KMS-11 (cell line): ENCODE results near the gene PARL.

Experiments used
- H2AFZ ChIP-seq: fragments of 200-600 bp; sonication (generic); 2 replicates; pipeline ENCODE4 v1.6.1; 2016; ENCODE audit warnings: antibody characterized with exemption, mixed run types, low read depth
- H3K27ac ChIP-seq: fragments of 200-600 bp; sonication (generic); 2 replicates; pipeline ENCODE4 v1.6.1; 2016; ENCODE audit warnings: mild to moderate bottlenecking, mixed run types
- H3K27me3 ChIP-seq: fragments of 200-600 bp; sonication (generic); 2 replicates; pipeline ENCODE4 v1.6.1; 2017; ENCODE audit warnings: mild to moderate bottlenecking, low read depth, mixed run types, moderate library complexity; ENCODE audit not compliant: insufficient read depth
- H3K36me3 ChIP-seq: fragments of 200-600 bp; sonication (generic); 2 replicates; pipeline ENCODE4 v1.6.1; 2017; ENCODE audit warnings: mild to moderate bottlenecking, mixed run types; ENCODE audit not compliant: insufficient read depth
- H3K4me1 ChIP-seq: fragments of 200-600 bp; sonication (generic); 2 replicates; pipeline ENCODE4 v1.6.1; 2016; ENCODE audit warnings: mild to moderate bottlenecking, low read depth, mixed run types; ENCODE audit not compliant: poor library complexity, severe bottlenecking
- H3K4me2 ChIP-seq: fragments of 200-600 bp; sonication (generic); 2 replicates; pipeline ENCODE4 v1.7.0; 2016; ENCODE audit warnings: mild to moderate bottlenecking, mixed run types
- H3K4me3 ChIP-seq: fragments of 200-600 bp; sonication (generic); IDR thresholded peaks from 2 replicates; pipeline ENCODE4 v1.6.1; 2017; ENCODE audit warnings: low read depth, low read length, mixed read lengths; ENCODE audit not compliant: insufficient read depth
- H3K79me2 ChIP-seq: fragments of 200-600 bp; sonication (generic); 2 replicates; pipeline ENCODE4 v1.6.1; 2016; ENCODE audit warnings: low read depth, mixed run types; ENCODE audit not compliant: insufficient read depth
- H3K9ac ChIP-seq: fragments of 200-600 bp; sonication (generic); 2 replicates; pipeline ENCODE4 v1.6.1; 2016; ENCODE audit warnings: mild to moderate bottlenecking, mixed run types
- H4K20me1 ChIP-seq: fragments of 200-600 bp; sonication (generic); 2 replicates; pipeline ENCODE4 v1.6.1; 2016; ENCODE audit warnings: mild to moderate bottlenecking, mixed run types; ENCODE audit not compliant: insufficient read depth
- TF ChIP-seq, protein P1 (sequence below): fragments of 200-600 bp; sonication (generic); conservative IDR thresholded peaks from 2 replicates; pipeline ENCODE4 v1.6.1; 2017; ENCODE audit warnings: low read depth, mild to moderate bottlenecking, antibody characterized with exemption, low read length, moderate library complexity, mixed read lengths

Gene PARL

GRCh38 chr3:183826448-183827250 lies 58.0 kb downstream of the PARL start:
- H4K20me1 ChIP-seq, result no peaks in the 10 kb centered on the region
- H3K27me3 ChIP-seq, result no peaks in the 10 kb centered on the region
- H2AFZ ChIP-seq, result no peak overlapping the region
- no peak overlapping the region for H3K4me2 ChIP-seq
- no peaks in the 10 kb centered on the region for H3K79me2 ChIP-seq
- no peaks in the 10 kb centered on the region for H3K36me3 ChIP-seq
- no peak overlapping the region for H3K4me3 ChIP-seq
- H3K27ac ChIP-seq, result no peak overlapping the region
- H3K4me1 ChIP-seq, result no peaks in the 10 kb centered on the region
- no peak overlapping the region for H3K9ac ChIP-seq
- TF ChIP-seq, protein P1, sequence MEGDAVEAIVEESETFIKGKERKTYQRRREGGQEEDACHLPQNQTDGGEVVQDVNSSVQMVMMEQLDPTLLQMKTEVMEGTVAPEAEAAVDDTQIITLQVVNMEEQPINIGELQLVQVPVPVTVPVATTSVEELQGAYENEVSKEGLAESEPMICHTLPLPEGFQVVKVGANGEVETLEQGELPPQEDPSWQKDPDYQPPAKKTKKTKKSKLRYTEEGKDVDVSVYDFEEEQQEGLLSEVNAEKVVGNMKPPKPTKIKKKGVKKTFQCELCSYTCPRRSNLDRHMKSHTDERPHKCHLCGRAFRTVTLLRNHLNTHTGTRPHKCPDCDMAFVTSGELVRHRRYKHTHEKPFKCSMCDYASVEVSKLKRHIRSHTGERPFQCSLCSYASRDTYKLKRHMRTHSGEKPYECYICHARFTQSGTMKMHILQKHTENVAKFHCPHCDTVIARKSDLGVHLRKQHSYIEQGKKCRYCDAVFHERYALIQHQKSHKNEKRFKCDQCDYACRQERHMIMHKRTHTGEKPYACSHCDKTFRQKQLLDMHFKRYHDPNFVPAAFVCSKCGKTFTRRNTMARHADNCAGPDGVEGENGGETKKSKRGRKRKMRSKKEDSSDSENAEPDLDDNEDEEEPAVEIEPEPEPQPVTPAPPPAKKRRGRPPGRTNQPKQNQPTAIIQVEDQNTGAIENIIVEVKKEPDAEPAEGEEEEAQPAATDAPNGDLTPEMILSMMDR, result no peak

DNA sequence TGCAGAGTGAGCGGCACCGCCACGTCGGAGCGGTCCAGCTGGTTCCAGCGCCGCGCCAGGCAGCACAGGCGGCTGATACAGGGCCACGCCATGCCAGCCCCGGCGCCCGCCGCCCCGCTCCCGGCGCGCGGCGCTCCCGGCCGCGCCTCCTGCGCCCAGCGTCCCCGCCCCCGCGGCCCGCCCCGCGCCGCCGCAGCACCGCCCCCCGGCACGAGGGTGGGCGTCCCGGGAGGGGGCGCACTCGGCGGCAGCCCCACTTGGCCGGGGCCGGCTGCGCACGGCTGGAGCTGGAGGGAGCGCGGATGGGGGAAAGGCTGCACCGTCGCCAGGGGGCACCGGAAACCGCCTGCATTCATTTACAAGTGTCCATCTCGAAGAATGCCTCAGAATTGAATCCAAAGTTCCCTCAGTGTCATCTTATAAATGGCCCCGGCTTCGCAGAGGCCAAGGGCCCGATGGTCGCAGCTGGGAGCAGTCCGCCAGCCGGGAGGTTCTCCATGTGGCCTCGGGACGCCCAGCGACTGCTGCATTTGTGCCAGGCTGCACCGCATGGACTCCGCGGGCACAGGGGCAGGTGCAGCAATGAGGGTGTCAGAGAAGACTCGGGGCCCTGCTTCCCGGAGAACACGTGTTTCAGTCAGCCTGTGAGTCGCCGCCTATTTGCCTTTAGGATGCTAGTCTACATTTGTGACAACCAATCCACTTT lies 59.1 kb downstream of the PARL start, which contains the start of gene MAP6D1:
Gene MAP6D1 (minus strand): TSS at position 122 of the 706 bp plus-strand sequence. CDS start 30 bp downstream, at position 92.
- no peak within 1 kb of the TSS for H3K4me3 ChIP-seq
- H3K79me2 ChIP-seq, result no peaks in the 10 kb centered on the region
- no peak within 1 kb of the TSS for H3K9ac ChIP-seq
- H3K4me2 ChIP-seq, result no peak within 1 kb of the TSS
- TF ChIP-seq, protein P1, result no peak
- H3K27ac ChIP-seq, result no peak within 1 kb of the TSS
- no peaks in the 10 kb centered on the region for H3K36me3 ChIP-seq
- no peaks in the 10 kb centered on the region for H3K4me1 ChIP-seq
- no peaks in the 10 kb centered on the region for H3K27me3 ChIP-seq
- H2AFZ ChIP-seq, result no peak within 1 kb of the TSS
- H4K20me1 ChIP-seq, result no peaks in the 10 kb centered on the region

GRCh38 chr3:183824761-183825455 lies 59.8 kb downstream of the PARL start:
- Histone ChIP-seq H4K20me1 (no peaks in the 10 kb centered on the region), H3K4me3 (no peak overlapping the region), H3K27ac (no peak overlapping the region), H3K4me2 (no peak overlapping the region), H3K36me3 (no peaks in the 10 kb centered on the region), H3K9ac (no peak overlapping the region), H3K79me2 (no peaks in the 10 kb centered on the region), H3K27me3 (no peaks in the 10 kb centered on the region), H2AFZ (no peak overlapping the region), H3K4me1 (no peaks in the 10 kb centered on the region)
- TF ChIP-seq, protein P1, result no peak

- H3K4me3 ChIP-seq, result no peak overlapping the region
- H4K20me1 ChIP-seq, result no peaks in the 10 kb centered on the region
- no peaks in the 10 kb centered on the region for H3K4me1 ChIP-seq
- no peaks in the 10 kb centered on the region for H3K27me3 ChIP-seq
- TF ChIP-seq, protein P1, result no peak
- no peak overlapping the region for H3K27ac ChIP-seq
- no peak overlapping the region for H2AFZ ChIP-seq
- no peaks in the 10 kb centered on the region for H3K36me3 ChIP-seq
- no peak overlapping the region for H3K9ac ChIP-seq
- H3K79me2 ChIP-seq, result no peaks in the 10 kb centered on the region
- no peak overlapping the region for H3K4me2 ChIP-seq
Observed at GRCh38 chr3:183823963-183824362, 60.7 kb downstream of the PARL start.
